DMS53 treated with DMSO at 0.1 percent for 48 hours (cell line): ENCODE measurements around the gene GLA.

Experiments
- DNase-seq: peaks from one replicate; lab custom pipeline; 2025; ENCODE audit not compliant: unreplicated experiment; lab: John Stamatoyannopoulos, UW

GLA gene

DNA sequence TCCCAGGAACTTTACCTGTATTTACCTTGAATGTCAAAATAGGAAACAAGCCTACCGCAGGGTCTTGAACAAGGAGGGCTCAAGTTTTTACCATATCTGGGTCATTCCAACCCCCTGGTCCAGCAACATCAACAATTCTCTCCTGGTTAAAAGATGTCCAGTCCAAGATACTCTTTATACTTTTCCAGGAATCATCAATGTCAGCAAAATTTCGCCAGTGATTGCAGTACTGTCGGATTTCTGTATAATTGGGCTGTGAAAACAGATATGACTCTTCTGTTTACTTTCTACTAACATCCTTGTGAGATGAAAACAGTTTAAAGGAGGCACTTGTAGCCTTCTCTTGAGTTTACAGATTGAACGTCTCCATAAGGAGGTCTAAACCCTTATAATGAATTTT lies 9.0 kb downstream of the GLA start:
- DNase-seq: no peak

DNA sequence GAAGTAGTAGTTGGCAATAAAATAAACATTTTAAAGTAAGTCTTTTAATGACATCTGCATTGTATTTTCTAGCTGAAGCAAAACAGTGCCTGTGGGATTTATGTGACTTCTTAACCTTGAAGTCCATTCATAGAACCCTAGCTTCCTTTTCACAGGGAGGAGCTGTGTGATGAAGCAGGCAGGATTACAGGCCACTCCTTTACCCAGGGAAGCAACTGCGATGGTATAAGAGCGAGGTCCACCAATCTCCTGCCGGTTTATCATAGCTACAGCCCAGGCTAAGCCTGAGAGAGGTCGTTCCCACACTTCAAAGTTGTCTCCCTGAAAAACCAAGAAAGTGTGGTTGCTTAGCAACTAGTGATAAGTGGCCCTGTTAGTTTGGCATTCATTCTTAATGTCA lies 9.9 kb downstream of the GLA start:
- DNase-seq: no peak

DNA sequence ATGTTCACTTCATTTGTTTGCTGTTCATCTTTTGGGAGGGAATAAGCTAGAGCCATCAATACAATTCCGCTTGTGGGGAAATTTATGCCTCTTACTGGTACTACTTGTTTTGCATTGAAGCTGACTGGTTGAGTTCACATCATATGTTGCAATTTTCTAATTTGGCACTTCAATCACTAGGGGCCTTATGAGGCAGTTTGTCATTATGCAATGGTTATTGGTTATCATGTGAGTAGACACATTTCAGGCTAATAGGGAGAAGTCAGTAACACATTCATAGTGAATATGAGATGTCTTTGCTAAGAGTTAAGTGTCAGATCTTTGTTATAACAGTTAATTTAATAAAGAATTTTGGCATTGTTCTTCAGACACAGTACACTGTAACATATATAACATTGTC lies 11.9 kb downstream of the GLA start:
- DNase-seq: no peak

DNA sequence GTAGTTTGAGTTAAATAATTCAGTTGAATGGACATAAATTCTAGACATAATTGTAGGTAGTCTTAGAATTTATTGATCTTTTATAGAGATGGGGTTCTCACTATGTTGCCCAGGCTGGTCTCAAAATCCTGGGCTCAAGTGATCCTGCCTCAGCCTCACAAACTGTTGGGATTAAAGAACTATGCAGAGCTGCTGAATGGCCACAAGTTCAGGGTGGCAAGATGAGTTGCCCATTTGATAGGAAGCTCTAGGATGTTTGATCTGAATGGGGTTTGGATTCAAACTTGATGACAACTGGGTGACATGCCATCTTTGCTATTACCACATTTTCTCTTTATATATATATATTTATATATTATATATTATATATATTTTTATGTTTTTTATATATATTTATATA lies 13.4 kb downstream of the GLA start:
- DNase-seq: no peak

DNA sequence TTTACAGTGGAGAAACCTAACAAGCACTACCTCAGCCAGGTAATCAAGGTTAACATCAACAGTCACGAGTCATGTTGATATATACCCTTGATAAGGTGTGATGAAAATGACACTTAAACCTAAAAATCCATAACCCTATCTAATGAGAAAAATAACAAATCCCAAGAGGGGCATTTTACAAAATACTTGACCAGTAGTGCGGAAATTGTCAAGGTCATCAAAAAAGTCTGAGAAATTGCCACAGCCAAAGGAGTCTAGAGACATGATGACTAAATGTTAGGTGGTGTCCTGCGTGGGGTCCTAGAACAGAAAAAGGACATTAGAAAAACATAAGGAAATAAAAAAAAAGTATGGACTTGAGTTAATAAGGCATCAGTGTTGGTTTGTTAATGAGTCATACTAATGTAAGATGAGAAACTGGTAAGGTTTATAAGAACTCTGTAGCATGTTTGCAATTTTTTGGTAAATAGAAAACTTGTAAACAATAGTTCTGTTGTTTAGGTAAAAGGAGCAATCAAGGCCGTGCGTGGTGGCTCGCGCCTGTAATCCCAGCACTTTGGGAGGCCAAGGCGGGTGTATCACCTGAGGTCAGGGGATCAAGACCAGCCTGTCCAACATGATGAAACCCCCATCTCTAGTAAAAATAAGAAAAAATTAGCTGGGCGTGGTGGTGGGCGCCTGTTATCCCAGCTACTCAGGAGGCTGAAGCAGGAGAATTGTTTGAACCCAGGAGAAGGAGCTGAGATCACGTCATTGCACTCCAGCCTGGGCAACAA lies 14.0 kb downstream of the GLA start:
- DNase-seq: no peak

DNA sequence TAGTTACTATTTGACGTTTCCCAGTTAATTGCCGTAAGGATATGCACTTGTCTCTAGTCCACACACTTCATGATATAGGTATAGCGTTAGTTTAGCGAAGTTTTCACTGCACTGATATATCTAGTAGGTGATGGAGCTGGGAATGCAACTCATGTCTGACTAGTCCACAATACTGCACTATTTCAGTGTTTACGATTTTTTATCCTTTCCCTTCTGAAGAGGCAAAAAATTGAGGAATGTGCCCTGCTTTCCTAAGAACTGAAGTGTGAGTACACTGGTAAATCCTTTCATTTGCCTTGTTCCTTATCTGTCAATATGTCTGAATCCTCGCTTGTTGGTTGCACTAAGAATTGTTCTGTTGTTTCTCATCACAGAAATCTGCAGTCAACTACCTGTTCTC lies 15.9 kb downstream of the GLA start:
- no peak for DNase-seq

DNA sequence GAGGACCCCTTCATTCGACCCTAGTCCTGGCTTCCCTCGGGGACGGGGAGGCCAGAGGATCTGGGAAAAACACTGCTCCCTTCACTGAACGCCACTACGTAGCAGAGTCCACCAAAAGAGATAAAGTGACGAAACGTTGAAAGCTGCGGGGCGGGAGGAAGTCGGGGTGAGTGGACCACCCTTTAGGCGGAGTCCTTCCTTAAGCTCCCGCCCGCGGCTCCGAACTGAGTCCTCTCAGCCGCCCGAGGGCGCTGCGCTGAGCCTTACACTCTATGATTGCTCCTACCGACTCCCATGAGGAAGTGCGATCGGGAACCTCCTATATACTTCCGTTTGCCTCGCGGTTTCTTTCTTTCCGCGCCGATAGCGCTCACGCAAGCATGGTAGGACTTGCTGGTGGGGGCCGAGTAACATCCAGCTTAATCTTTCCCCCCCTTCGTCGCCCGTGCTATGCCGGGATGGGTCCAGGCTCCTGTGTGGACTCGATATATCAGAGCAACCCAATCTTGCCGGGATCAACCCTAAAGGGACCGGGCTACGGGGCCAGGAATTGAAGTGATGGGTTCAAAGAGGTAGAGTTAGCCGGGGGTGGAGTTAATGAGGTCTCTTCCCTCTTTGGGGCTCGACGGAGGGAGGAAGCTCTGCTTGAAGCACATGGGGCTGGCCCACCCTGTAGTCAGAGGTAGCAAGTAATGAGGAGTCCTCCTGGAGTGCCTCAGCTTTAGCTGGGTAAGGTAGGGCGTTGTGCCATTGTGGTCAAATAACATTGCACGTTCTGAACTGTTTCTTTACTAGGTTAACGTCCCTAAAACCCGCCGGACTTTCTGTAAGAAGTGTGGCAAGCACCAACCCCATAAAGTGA lies 16.8 kb downstream of the GLA start, which contains the start of gene RPL36A:
Gene RPL36A, plus strand, starts transcription at position 348 of the 862 bp plus-strand sequence. Its CDS starts 33 bp downstream, at position 381.
- peak; percentile 78 for DNase-seq

GRCh38 chrX:101388604-101389003 lies 19.1 kb downstream of the GLA start:
- no peak for DNase-seq

DNA sequence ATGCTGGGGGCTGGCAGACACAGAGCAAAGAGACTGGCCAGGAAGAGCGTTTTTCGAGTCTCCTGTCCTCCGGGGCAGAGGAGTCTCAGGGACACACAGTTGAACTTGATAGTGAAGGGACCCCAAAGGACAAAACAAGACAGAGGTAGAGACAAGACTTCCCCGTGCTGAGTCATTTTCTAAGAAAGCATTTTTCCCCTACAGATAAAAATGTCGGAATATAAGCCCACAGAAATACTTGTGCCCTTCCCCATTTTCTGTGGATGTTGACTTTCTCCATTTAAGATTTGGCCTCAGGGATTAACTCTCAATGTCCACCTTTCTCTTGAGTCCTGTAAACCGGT lies 21.2 kb downstream of the GLA start:
- no peak for DNase-seq

- DNase-seq: no peak
Observed at GRCh38 chrX:101385795-101386541, 21.8 kb downstream of the GLA start, which contains the start of gene BTK. Gene BTK, minus strand, starts transcription at chrX:101386191. Its CDS starts 10,907 bp downstream, at chrX:101375284.

DNA sequence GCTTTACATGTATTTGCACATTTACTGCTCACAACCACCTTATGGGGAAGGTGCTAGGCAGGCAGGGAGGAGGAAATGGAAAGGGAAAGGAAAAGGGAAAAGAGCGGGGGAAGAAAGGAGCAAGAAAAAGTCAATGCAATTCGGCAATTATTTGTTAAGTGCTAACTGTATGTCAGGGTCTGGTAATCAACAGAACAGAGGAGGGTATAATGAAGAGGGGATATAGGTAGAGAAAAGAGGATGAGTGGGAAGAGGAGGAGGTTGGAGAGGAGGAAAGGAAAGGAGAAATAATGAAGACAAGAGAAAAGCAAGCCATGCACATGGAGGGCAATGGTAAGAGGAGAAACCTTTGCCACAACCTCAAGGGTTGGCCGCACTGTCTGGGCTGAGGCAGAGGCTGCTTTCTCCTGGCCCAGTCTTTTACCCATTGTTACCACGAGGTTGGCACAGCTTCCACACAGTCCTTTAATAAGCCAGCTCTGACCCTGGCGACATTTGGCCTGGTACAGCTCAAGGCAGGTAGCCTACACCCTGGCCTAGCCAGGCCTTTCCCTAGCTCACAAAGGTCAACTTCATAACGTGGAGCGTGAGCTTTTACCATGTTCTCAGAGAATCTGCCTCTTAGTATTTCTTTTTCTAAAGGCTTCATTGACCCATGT lies 22.6 kb downstream of the GLA start:
- DNase-seq: no peak

DNA sequence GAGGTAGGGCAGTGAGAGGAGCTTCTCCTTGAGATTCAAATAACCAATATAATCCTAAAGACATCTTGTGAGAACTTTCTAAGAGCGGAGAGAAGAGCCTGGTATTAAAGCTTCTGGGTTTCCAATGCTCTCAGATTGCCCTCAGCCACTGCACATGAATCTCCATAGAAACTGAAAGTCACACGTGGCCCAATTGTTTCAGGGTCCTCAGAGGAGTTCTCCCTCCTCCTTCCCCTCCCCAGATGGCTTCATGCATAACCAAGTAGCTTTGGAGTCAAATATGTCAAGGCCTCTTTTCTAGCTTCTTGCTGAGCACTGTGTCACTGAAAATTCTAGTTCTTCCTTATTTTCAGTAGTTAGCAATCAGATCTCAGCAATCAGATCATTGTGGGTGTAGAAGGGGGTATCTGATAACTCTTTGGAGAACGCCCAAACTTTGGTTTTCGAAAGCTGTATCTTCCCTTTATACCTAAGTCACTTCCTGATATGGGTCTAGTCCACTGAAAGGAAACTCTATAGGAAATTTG lies 24.0 kb downstream of the GLA start:
- DNase-seq: no peak

DNA sequence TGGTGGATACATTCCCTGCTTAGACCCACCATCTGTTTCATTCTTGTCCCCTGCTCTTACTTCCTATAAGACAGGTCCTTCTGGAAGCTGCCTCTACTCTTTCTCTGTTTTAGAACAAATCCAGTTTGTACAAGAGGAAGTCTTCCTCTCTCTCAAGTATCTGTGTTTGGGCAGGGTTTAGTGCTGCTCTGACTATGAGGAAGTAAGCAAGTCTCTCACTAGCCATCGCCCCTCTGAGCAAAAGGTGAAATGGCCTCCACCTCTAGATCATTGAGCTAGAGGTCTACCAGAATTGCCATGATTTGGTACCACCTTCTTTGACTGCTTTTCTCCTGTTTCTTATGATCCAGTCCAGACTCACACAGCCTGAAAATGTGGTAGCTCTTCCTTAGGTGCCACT lies 30.2 kb downstream of the GLA start:
- no peak for DNase-seq

- no peak for DNase-seq
Observed at GRCh38 chrX:101370888-101371504, 36.7 kb downstream of the GLA start.

DNA sequence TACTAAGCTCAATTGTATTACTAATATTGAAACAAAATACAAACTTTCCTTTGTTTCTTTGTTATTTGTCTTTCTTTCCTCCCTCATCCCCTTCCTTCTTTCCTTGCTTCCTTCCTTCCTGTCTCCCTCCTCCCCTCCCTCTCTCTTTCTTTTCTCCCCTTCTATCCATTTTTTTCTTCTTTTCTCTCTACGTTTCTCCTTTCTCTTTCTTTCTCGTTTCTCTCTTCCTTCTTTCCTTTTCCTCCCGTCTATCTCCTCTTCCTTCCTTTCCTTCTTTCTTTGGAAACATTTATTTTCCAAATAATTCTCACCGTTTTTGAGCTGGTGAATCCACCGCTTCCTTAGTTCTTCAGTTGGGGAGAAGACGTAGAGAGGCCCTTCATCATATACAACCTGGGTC lies 38.0 kb downstream of the GLA start:
- DNase-seq: no peak

- peak; percentile 10 for DNase-seq
Observed at GRCh38 chrX:101368800-101369199, 38.9 kb downstream of the GLA start.

- DNase-seq: no peak
Observed at GRCh38 chrX:101365301-101365795, 42.4 kb downstream of the GLA start.

DNA sequence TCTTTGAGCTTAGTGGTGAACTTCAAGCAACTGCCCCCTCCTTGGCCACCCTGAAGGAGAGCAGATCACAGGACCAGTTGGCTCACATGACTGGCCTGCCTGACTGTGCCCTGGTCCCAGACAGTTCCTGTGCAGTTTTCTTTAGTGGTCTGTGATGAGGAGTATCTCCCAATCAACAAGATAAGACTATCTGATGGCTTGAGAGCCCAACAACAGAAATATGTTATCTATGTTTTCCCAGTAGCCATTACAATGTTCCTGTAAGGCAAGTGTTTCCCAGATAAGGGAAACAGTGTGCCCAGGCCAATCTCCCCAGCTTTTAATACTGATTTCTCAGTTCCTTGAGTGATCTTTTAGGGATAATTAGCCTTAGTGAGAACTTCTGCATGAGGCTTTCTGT lies 45.0 kb downstream of the GLA start:
- no peak for DNase-seq

GRCh38 chrX:101362116-101362515 lies 45.6 kb downstream of the GLA start:
- DNase-seq: no peak

DNA sequence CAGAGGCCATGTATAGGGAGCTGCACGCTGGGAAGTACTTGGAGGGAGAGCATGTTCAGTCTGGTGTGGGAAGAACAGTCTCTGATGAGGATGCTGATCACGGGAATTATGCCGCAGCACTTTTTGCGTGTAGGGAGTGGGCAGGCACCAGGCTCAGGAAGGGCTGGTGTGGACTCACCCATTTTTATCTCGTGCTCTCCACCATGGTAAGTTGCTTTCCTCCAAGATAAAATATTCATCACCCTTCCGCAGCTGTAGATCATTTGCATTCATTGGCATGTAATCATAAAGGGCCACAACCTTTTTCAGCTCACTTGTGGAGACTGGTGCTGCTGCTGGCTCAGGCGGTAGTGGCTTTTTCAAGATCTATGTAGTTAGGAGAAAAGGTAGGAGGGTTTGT lies 47.3 kb downstream of the GLA start:
- no peak for DNase-seq
